ENCODE measurements around the gene SFSWAP. TPM values are rescaled to one million over a fixed set of nuclear protein-coding genes. Genes with fewer than 3 reads are reported as not detected.
A peak's percentile ranks its signal among the peaks of the same experiment; 100 is the strongest.
"Not testable (repeated sequence)": the region's sequence is repeated elsewhere in the genome, so short reads cannot be mapped to it uniquely, and the experiment has no call there.

The SFSWAP gene
- total RNA-seq, 1 donor from 2014 or later: 20.9 TPM

- peak; percentile 36 for DNase-seq (ENCODE audit: low spot score)
- intact Hi-C loops (cut with DNase I): no loop called here
These were observed 64.7 kb downstream of the SFSWAP start for GRCh38 chr12:131775392-131776236.

- intact Hi-C loops (cut with DNase I): no loop called here
- DNase-seq (ENCODE audit: low spot score): peak; percentile 58
These were observed 65.5 kb downstream of the SFSWAP start for GRCh38 chr12:131776237-131776889.

- intact Hi-C loops (cut with DNase I); DNase-seq (ENCODE audit: low spot score): not testable (repeated sequence)
These were observed 66.4 kb downstream of the SFSWAP start for GRCh38 chr12:131777269-131777668.

- intact Hi-C loops (cut with DNase I): no loop called here
- DNase-seq (ENCODE audit: low spot score): peak; percentile 65
These were observed 68.1 kb downstream of the SFSWAP start for GRCh38 chr12:131779027-131779426.

- intact Hi-C loops (cut with DNase I): no loop called here
- DNase-seq (ENCODE audit: low spot score): no peak
These were observed 71.2 kb downstream of the SFSWAP start for GRCh38 chr12:131782061-131782460.

GRCh38 chr12:131783915-131784541 is 73.1 kb downstream of the SFSWAP start:
- DNase-seq (ENCODE audit: low spot score): no peak

GRCh38 chr12:131784909-131785762 is 74.2 kb downstream of the SFSWAP start:
- DNase-seq (ENCODE audit: low spot score): no peak
- intact Hi-C loops (cut with DNase I): no loop called here

More at GRCh38 chr12:131783915-131784541, 73.1 kb downstream of the SFSWAP start:
- intact Hi-C loops (cut with DNase I): no loop called here

GRCh38 chr12:131785763-131786330 is 75.0 kb downstream of the SFSWAP start:
- no peak for DNase-seq (ENCODE audit: low spot score)

GRCh38 chr12:131786331-131786730 is 75.4 kb downstream of the SFSWAP start:
- intact Hi-C loops (cut with DNase I): no loop called here
- DNase-seq (ENCODE audit: low spot score): no peak

More at GRCh38 chr12:131785763-131786330, 75.0 kb downstream of the SFSWAP start:
- intact Hi-C loops (cut with DNase I): no loop called here

- intact Hi-C loops (cut with DNase I): no loop called here
- no peak for DNase-seq (ENCODE audit: low spot score)
These were observed 76.3 kb downstream of the SFSWAP start for GRCh38 chr12:131787143-131787660.

- intact Hi-C loops (cut with DNase I): no loop called here
- DNase-seq (ENCODE audit: low spot score): no peak
These were observed 77.2 kb downstream of the SFSWAP start for GRCh38 chr12:131788070-131788469.

GRCh38 chr12:131789638-131790037 is 78.7 kb downstream of the SFSWAP start:
- intact Hi-C loops (cut with DNase I): no loop called here

GRCh38 chr12:131793243-131794022 is 82.5 kb downstream of the SFSWAP start:
- DNase-seq (ENCODE audit: low spot score): no peak
- intact Hi-C loops (cut with DNase I): no loop called here

More at GRCh38 chr12:131789638-131790037, 78.7 kb downstream of the SFSWAP start:
- no peak for DNase-seq (ENCODE audit: low spot score)

GRCh38 chr12:131794061-131794460 is 83.2 kb downstream of the SFSWAP start:
- no peak for DNase-seq (ENCODE audit: low spot score)
- intact Hi-C loops (cut with DNase I): no loop called here

- no peak for DNase-seq (ENCODE audit: low spot score)
- intact Hi-C loops (cut with DNase I): no loop called here
These were observed 83.7 kb downstream of the SFSWAP start for GRCh38 chr12:131794573-131794972.

- intact Hi-C loops (cut with DNase I): no loop called here
- DNase-seq (ENCODE audit: low spot score): no peak
These were observed 84.2 kb downstream of the SFSWAP start for GRCh38 chr12:131795064-131795463.

- intact Hi-C loops (cut with DNase I): no loop called here
These were observed 85.0 kb downstream of the SFSWAP start for GRCh38 chr12:131795690-131796410.

GRCh38 chr12:131796411-131796736 is 85.5 kb downstream of the SFSWAP start:
- intact Hi-C loops (cut with DNase I): no loop called here
- no peak for DNase-seq (ENCODE audit: low spot score)

More at GRCh38 chr12:131795690-131796410, 85.0 kb downstream of the SFSWAP start:
- no peak for DNase-seq (ENCODE audit: low spot score)

Data from cardiac septum (tissue), 1 donor.